ENCODE data around the gene CENPF.

- TF ChIP-seq, protein P1, sequence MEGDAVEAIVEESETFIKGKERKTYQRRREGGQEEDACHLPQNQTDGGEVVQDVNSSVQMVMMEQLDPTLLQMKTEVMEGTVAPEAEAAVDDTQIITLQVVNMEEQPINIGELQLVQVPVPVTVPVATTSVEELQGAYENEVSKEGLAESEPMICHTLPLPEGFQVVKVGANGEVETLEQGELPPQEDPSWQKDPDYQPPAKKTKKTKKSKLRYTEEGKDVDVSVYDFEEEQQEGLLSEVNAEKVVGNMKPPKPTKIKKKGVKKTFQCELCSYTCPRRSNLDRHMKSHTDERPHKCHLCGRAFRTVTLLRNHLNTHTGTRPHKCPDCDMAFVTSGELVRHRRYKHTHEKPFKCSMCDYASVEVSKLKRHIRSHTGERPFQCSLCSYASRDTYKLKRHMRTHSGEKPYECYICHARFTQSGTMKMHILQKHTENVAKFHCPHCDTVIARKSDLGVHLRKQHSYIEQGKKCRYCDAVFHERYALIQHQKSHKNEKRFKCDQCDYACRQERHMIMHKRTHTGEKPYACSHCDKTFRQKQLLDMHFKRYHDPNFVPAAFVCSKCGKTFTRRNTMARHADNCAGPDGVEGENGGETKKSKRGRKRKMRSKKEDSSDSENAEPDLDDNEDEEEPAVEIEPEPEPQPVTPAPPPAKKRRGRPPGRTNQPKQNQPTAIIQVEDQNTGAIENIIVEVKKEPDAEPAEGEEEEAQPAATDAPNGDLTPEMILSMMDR (IDR thresholded peaks at IDR 0.05; ENCODE audit: borderline replicate concordance, extremely low read depth, low read length, poor library complexity, severe bottlenecking) = no peak
- no peak for TF ChIP-seq EZH2 (IDR thresholded peaks at IDR 0.05; ENCODE audit: borderline replicate concordance, low read depth, low read length, severe bottlenecking)
These were observed 33.4 kb downstream of the CENPF start for GRCh38 chr1:214636436-214636835.
